Left ventricle myocardium inferior (tissue), 1 donor: Measurements from ENCODE around the gene COBL. TPM values are rescaled to one million over a fixed set of nuclear protein-coding genes. Genes with fewer than 3 reads are reported as not detected.

ENCODE experiments used
- DNase-seq: peaks from one replicate; pipeline ENCODE4 v3.0.0-alpha.2; 2020
- H3K27ac ChIP-seq: fragments of 200-600 bp; replicated peaks from 2 replicates; pipeline ENCODE4 v1.8.0; 2021
- H3K27me3 ChIP-seq: fragments of 200-600 bp; 2 replicates; pipeline ENCODE4 v1.8.0; 2021; ENCODE audit warnings: low read depth
- H3K36me3 ChIP-seq: fragments of 200-600 bp; 2 replicates; pipeline ENCODE4 v1.8.0; 2021
- H3K4me1 ChIP-seq: fragments of 200-600 bp; 2 replicates; pipeline ENCODE4 v1.8.0; 2021
- H3K4me3 ChIP-seq: fragments of 200-600 bp; 2 replicates; pipeline ENCODE4 v1.8.0; 2021; ENCODE audit warnings: mild to moderate bottlenecking, moderate library complexity
- H3K9me3 ChIP-seq: fragments of 200-600 bp; replicated peaks from 2 replicates; pipeline ENCODE4 v1.8.0; 2021
- CTCF ChIP-seq: fragments of 200-600 bp; IDR thresholded peaks from 2 replicates; pipeline ENCODE4 v1.8.0; 2021; ENCODE audit warnings: antibody characterized with exemption, mild to moderate bottlenecking, borderline replicate concordance
- intact Hi-C: fragments of 100-400 bp; cut with micrococcal nuclease; formaldehyde crosslinking; loops from one replicate; pipeline ENCODE4 v1.11.0; 2022
- total RNA-seq: library from RNA; stranded (reverse); fragmentation: NEBNext Ultra II Directional; extraction: Animal tissue kit (Norgen Biotek cat#: 25700); gene quantifications from one replicate; pipeline ENCODE4 v1.2.1, GENCODE V29; 2021
- donor health status: DM: no; HTN: yes; CAD: no; lungs with severe emphysema.

Gene COBL
- total RNA-seq, 1 donor from 2014 or later = 77.1 TPM

- Histone ChIP-seq H3K27ac (peak overlapping the region; percentile 23), H3K27me3 (peaks cover 6% of the 10 kb centered on the region), H3K4me3 (no peak overlapping the region), H3K9me3 (no peaks in the 10 kb centered on the region), H3K4me1 (peaks cover 4% of the 10 kb centered on the region), H3K36me3 (no peaks in the 10 kb centered on the region)
- intact Hi-C loops = no loop called here
- TF ChIP-seq CTCF = no peak
- DNase-seq = no peak
Observed at GRCh38 chr7:51229106-51229537, 87.5 kb downstream of the COBL start.

- TF ChIP-seq CTCF = no peak
- peaks cover 5% of the 10 kb centered on the region for H3K4me1 ChIP-seq
- H3K27me3 ChIP-seq = peaks cover 6% of the 10 kb centered on the region
- no peak overlapping the region for H3K4me3 ChIP-seq
- no peak for DNase-seq
- intact Hi-C loops = no loop called here
- H3K36me3 ChIP-seq = no peaks in the 10 kb centered on the region
- no peaks in the 10 kb centered on the region for H3K9me3 ChIP-seq
- peak overlapping the region; percentile 23 for H3K27ac ChIP-seq
Observed at GRCh38 chr7:51228386-51228958, 88.1 kb downstream of the COBL start.

- Histone ChIP-seq H3K4me3 (no peak overlapping the region), H3K27me3 (peaks cover 6% of the 10 kb centered on the region), H3K4me1 (peaks cover 7% of the 10 kb centered on the region), H3K36me3 (no peaks in the 10 kb centered on the region), H3K9me3 (no peaks in the 10 kb centered on the region), H3K27ac (no peak overlapping the region)
- intact Hi-C loops = no loop called here
- DNase-seq = no peak
- no peak for TF ChIP-seq CTCF
Observed at GRCh38 chr7:51227861-51228260, 88.7 kb downstream of the COBL start.

- H3K27ac ChIP-seq = no peak overlapping the region
- peaks cover 7% of the 10 kb centered on the region for H3K4me1 ChIP-seq
- intact Hi-C loops = no loop called here
- no peak overlapping the region for H3K4me3 ChIP-seq
- TF ChIP-seq CTCF = no peak
- H3K36me3 ChIP-seq = no peaks in the 10 kb centered on the region
- DNase-seq = no peak
- peaks cover 6% of the 10 kb centered on the region for H3K27me3 ChIP-seq
- no peaks in the 10 kb centered on the region for H3K9me3 ChIP-seq
Observed at GRCh38 chr7:51226916-51227535, 89.6 kb downstream of the COBL start.

GRCh38 chr7:51226063-51226755 lies 90.4 kb downstream of the COBL start:
- no peak for DNase-seq
- intact Hi-C loops = no loop called here
- H3K36me3 ChIP-seq = no peaks in the 10 kb centered on the region

More at GRCh38 chr7:51226063-51226755, 90.4 kb downstream of the COBL start:
- Histone ChIP-seq H3K27ac (no peak overlapping the region), H3K4me1 (peaks cover 7% of the 10 kb centered on the region), H3K27me3 (peaks cover 6% of the 10 kb centered on the region), H3K4me3 (no peak overlapping the region), H3K9me3 (no peaks in the 10 kb centered on the region)
- no peak for TF ChIP-seq CTCF
